H1 (cell line): ENCODE data around the gene TGFBR2. TPM values are rescaled to one million over a fixed set of nuclear protein-coding genes. Genes with fewer than 3 reads are reported as not detected.

Experiments
- CEBPB ChIP-seq: IDR thresholded peaks from 2 replicates; pipeline ENCODE4 v1.6.1; 2012; ENCODE audit warnings: low read depth, low read length
- CTBP2 ChIP-seq: IDR thresholded peaks from 2 replicates; pipeline ENCODE4 v1.7.0; 2011; ENCODE audit warnings: borderline replicate concordance, mild to moderate bottlenecking, moderate library complexity, mixed read lengths, low read length; ENCODE audit not compliant: insufficient read depth, insufficient read length
- JUND ChIP-seq: IDR thresholded peaks from 2 replicates; pipeline ENCODE4 v1.6.1; 2011; ENCODE audit warnings: mild to moderate bottlenecking, improper control_type of control experiment, low read length
- NANOG ChIP-seq: IDR thresholded peaks from 2 replicates; pipeline ENCODE4 v1.6.1; 2011; ENCODE audit warnings: low read length, low read depth, mild to moderate bottlenecking, inconsistent platforms; ENCODE audit not compliant: insufficient read depth, poor library complexity, severe bottlenecking
- NRF1 ChIP-seq: IDR thresholded peaks from 2 replicates; pipeline ENCODE4 v1.6.1; 2011; ENCODE audit warnings: mild to moderate bottlenecking, low read depth, low read length, improper control_type of control experiment
- SRF ChIP-seq: IDR thresholded peaks from 2 replicates; pipeline ENCODE4 v1.6.1; 2011; ENCODE audit warnings: mild to moderate bottlenecking, low read depth, low read length, moderate library complexity
- USF2 ChIP-seq: IDR thresholded peaks from 2 replicates; pipeline ENCODE4 v1.6.1; 2011; ENCODE audit warnings: low read length, improper control_type of control experiment
- polyA plus RNA-seq, 7 experiments: library from polyadenylated mRNA; depleted of rRNA in 3 of 7; stranded (reverse) in 5 of 7; unstranded in 2 of 7; fragments of >200 nt in 5 of 7; fragments of 200-250 nt in 2 of 7; gene quantifications; 1 replicate in 5 of 7; 2 replicates in 1 of 7; 4 replicates in 1 of 7; pipeline versions ENCODE4 v1.2.1 to v1.2.3, GENCODE V29; 2011 to 2013; ENCODE audit warnings: missing spikeins in 2 of 7, mixed read lengths in 2 of 7
- total RNA-seq: library from RNA; stranded (reverse); fragmentation: NEBNext Ultra II Directional; extraction: Animal tissue kit (Norgen Biotek cat#: 25700); gene quantifications from 2 replicates; pipeline ENCODE4 v1.2.1, GENCODE V29; 2021
- TF ChIP-seq, protein P1 (sequence below): IDR thresholded peaks from 2 replicates; pipeline ENCODE4 v1.6.1; 2012; ENCODE audit warnings: inconsistent platforms

Gene TGFBR2
- total and polyA plus RNA-seq, 2 of the 8 experiments (the other 6 are each of a cell fraction or from before 2014, with no cell fraction given): 4.2 to 7.4 TPM

GRCh38 chr3:30610702-30611368 lies 4.4 kb downstream of the TGFBR2 start (continued):
- TF ChIP-seq NRF1 (no peak), SRF (no peak), USF2 (no peak), CTBP2 (no peak), NANOG (no peak), CEBPB (no peak), JUND (no peak)
- TF ChIP-seq, protein P1, sequence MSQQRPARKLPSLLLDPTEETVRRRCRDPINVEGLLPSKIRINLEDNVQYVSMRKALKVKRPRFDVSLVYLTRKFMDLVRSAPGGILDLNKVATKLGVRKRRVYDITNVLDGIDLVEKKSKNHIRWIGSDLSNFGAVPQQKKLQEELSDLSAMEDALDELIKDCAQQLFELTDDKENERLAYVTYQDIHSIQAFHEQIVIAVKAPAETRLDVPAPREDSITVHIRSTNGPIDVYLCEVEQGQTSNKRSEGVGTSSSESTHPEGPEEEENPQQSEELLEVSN: no peak
